T-helper 1 cell treated with Interleukin-12 subunit alpha and Interleukin-12 subunit beta and Interleukin-4 antibody, amounts not matched to agents 30 ng/mL and 1 ng/mL, for 36 hours (primary cell): ENCODE data around the gene NPIPA1. TPM values are rescaled to one million over a fixed set of nuclear protein-coding genes. Genes with fewer than 3 reads are reported as not detected.
"Not testable (repeated sequence)": the region's sequence is repeated elsewhere in the genome, so short reads cannot be mapped to it uniquely, and the experiment has no call there.

Experiments
- intact Hi-C: fragments of 100-400 bp; cut with micrococcal nuclease; formaldehyde crosslinking; loops from one replicate; pipeline ENCODE4 v1.15.1; 2024
- total RNA-seq: library from RNA; stranded (reverse); gene quantifications from 2 replicates; pipeline ENCODE4 v1.2.3, GENCODE V29; 2022

Gene NPIPA1
- total RNA-seq, 1 donor from 2014 or later = 94.5 TPM

DNA sequence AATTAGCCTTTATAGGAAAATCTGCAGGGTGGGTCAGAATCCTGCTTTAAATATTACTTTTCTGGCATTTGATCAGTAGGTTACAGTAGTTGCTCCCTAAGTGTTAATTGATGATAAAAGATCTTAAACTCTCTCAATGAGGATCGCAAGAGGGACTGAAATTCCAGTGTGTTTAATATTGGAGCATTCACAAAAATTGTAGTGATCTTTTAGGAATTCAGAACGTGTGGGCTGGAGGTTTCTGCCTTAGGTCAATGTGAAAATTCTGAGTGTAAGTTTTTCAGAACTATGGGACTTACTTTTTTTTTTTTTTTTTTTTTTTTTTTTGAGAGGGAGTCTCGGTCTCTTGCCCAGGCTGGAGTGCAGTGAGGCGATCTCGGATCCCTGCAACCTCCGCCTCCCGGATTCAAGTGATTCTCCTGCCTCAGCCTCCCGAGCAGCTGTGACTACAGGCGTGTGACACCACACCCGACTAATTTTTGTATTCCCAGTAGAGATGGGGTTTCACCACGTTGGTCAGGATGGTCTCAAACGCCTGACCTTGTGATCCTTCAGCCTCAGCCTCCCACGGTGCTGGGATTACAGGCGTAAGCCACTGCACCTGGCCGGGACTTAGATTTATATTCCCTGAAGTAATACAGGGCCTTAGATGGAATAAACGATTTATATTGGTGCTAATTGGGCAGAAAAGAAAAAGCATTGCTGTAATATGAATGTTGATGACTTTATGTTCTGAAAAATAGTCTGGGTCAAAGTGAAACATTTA lies 39.9 kb downstream of the NPIPA1 start:
- intact Hi-C loops = loop anchor here (10.0 kb wide), 1 partner anchor 342 kb away; the partner anchor contains the start of genes BFAR and PARN

DNA sequence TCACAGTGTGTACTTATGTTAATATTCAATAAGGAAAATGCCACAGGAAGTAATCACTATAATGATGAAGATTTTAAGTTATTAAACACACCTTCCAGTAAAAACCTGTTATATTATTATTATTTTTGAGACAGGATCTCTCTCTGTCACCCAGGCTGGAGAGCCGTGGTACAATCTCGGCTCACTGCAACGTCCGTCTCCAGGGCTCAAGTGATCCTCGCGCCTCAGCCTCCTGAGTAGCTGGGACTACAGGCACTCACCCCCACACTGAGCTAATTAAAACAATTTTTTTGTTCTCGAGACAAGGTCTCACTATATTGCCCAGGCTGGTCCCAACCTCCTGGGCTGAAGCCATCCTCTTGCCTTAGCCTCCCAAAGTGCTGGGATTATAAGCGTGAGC lies 41.0 kb downstream of the NPIPA1 start:
- intact Hi-C loops = loop anchor here (10.0 kb wide), 1 partner anchor 343 kb away; the partner anchor contains the start of genes BFAR and PARN

DNA sequence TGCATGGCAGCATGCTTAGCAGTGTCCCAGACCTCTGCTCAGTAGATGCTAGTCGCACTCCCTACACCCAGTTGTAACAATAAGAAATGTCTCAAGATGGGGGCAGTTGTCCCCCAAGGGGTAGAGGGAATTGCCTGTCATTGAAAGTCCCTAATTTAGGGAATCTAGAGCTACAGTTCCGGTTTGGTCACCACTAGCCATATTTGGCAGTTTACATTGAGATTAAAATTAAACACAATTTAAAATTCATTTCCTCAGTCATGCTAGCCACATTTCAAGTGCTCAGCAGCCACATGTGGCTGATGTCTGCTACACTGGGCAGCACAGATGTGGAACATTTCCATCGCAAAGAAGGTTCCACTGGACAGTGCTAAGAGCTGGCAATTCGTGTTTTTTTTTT lies 41.7 kb downstream of the NPIPA1 start:
- intact Hi-C loops = loop anchor here (10.0 kb wide), 1 partner anchor 344 kb away; the partner anchor contains the start of genes BFAR and PARN

DNA sequence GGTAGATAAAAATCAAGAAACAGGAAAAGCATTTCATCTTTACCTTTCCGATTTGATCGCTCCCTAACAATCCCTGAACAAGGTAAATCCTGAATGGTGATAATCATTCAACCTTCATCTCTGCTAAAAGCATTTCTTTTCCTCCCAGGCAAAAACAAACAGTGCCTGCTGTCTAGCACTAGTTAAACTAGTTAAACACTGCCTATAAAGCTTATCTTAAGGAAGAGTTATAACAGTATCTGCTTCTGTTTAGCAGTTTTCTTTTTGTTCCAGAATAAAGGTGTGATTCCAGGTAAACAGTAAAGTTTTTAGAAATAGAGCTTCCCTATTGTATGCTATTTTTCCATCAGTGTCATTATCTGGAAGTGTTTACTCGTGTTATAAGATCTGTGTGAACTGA lies 44.0 kb downstream of the NPIPA1 start:
- intact Hi-C loops = not testable (repeated sequence)

DNA sequence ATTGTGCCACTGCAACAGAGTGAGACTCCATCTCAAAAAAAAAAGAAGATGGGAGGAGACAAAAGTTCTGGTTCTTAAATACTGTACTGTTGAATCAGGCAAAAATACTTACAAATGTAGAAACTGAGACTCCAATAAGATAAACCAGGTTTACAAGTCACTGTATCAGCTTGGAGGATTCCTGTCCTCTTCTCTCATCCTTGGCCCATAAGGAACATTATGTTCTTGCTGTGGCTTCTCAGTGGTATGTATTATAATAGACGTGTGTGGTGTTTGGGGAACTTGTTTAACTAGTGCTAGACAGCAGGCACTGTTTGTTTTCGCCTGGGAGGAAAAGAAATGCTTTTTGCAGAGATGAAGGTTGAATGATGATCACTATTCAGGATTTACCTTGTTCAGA lies 45.3 kb downstream of the NPIPA1 start:
- intact Hi-C loops = not testable (repeated sequence)

DNA sequence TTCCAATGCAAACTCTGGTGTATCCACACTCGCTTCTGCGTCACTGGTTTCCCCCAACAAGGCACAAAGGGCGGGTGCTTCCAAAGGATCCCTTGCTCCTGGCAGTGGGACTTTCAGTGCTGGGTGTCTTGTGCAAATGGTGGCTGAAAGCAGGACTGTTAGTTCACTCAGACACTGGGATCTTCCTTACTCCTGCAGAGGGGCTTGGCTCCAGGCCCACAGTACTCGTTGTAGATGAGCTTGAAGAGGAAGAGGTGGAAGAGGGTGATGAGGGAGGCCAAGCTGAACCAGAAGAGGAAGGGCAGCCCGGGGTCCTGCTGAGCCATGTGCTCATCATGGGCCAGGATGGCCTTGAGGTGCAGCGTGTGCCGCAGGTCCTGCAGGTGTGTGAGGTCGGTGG lies 50.8 kb downstream of the NPIPA1 start:
- intact Hi-C loops = not testable (repeated sequence)

DNA sequence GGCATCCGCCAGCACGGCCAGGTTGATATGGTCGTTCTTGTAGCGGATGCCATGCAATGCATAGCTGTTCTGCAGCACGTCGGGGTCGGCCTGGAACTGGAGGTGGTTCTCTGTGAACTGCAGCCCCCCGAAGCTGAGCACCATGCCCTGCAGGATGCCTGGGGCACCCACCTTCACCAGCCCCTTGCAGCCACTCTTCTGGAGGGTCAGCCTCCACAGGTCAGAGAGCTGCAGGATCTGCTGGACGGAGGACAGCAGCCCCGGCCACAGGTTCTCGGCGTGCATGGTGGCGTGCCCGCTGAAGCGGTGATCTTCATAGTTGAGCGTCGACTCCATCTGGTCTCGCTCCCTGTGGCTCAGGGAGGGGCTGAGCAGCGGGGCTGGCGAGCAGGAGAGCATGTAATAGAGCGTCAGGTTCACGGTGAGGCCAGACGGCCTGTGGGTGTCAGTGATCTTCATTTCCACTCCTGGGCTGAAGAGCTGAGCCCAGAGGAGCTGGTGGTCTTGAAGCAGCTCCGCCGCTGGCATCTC lies 51.5 kb downstream of the NPIPA1 start:
- intact Hi-C loops = not testable (repeated sequence)

DNA sequence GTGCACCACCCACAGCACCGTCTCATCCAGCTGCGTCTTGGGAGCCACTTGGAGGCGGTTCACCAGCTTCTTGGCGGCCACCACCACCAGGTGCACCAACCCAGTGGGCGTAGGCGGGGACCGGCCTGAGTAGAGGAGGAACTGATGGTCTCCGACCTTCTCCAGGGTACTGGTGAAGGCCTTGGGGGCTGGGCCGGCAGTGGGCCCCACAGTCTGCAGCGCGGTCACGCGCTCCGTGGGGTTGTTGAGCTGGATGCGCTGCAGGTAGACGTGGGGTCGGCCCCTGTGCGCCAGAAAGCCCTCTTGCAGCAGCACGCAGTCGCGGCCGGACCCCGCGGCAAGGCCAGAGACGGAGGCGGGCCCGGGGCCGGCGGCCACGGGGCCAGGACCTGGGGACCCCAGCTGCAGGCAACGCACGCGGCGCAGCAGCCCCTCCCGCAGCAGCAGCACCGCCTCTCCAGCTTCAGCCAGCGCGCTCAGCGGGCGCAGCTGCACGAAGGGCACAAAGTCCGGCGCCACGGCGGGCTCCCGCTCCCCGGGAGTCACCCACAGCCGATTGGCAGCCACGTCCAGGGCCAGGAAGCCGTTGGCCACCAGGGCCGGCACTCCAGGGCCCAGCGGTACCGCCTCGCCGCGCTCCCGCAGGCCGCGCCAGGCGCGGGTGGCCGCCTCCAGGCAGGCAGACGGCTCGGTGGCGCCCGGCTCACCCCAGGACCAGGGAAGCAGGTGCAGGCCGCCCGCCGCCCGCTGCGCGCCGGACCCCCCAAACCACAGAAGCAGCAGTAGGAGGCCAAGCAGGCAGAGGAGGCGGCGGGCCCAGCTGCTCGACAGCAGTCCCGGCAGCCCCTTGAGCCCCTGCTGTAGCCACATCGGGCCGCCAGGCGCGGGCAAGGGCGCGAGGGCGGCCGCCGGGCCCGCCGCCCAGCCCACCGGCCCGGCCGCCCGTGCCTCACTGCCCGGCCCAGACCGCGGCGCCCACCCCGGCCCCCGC lies 52.3 kb downstream of the NPIPA1 start:
- intact Hi-C loops = not testable (repeated sequence)

DNA sequence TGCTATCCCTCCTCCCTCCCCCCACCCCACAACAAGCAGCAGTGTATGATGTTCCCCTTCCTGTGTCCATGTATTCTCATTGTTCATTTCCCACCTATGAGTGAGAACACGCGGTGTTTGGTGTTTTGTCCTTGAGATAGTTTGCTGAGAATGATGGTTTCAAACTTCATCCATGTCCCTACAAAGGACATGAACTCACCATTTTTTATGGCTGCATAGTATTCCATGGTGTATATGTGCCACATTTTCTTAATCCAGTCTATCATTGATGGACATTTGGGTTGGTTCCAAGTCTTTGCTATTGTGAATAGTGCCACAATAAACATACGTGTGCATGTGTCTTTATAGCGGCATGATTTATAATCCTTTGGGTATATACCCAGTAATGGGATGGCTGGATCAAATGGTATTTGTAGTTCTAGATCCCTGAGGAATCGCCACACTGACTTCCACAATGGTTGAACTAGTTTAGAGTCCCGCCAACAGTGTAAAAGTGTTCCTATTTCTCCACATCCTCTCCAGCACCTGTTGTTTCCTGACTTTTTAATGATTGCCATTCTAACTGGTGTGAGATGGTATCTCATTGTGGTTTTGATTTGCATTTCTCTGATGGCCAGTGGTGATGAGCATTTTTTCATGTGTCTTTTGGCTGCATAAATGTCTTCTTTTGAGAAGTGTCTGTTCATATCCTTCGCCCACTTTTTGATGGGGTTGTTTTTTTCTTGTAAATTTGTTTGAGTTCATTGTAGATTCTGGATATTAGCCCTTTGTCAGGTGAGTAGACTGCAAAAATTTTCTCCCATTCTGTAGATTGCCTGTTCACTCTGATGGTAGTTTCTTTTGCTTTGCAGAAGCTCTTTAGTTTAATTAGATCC lies 56.3 kb downstream of the NPIPA1 start:
- intact Hi-C loops = not testable (repeated sequence)

DNA sequence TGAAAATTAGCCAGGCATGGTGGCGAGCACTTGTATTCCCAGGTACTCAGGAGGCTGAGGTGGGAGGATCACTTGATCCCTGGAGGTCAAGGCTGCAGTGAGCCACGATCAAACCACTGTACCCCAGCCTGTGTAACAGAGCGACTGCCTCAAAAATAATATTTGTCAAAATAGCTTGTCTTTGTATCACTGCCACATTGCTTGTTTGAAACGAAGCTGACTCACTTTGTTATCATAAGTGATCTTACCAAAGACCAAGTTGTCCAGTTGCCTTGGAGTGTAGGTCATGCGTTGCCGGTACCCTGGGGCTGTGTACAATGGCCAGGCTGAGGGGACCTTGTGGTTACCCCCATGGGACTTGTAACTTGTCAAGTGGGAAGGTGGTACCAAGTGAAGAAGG lies 59.5 kb downstream of the NPIPA1 start:
- intact Hi-C loops = not testable (repeated sequence)

DNA sequence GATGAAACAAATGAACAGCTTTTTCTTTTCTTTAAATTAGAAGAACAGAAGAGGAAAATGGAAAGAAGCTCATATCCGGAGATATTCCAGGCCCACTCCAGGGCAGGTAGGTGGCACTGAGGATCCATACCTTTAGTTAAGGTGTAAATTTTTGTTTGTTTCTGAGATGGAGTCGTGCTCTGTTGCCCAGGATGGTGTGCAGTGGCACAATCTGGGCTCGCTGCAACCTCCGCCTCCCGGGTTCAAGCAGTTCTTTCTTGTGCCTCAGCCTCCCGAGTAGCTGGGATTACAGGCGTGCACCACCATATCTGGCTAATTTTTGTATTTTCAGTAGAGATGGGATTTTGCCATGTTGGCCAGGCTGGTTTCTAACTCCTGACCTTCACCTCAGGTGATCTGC lies 61.1 kb downstream of the NPIPA1 start:
- intact Hi-C loops = not testable (repeated sequence)

DNA sequence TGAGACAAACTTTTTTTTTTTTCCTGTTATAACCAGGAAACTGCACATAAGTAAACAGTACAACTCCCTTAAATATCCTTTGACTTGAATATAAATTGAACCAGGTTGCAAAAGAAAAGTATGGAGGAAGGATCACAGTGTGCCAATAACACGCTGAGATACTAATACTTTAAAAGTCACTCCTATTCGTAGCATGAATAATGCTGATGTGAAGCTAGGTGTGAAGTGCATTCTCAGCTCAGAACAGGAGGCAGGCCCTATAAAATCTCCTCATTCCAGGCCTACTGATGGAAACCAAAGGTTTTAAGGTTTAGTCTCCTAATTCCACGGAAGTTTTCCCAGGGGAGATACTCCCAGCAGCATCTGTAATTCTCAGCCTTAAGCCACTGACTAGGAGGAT lies 62.6 kb downstream of the NPIPA1 start:
- intact Hi-C loops = not testable (repeated sequence)

Other genes starting within 250 kb of the NPIPA1 start
- not detected in 2 replicates for gene PLA2G10, start 243.1 kb upstream of the NPIPA1 start, total RNA-seq
- gene NPIPA3, start 234.0 kb upstream of the NPIPA1 start, total RNA-seq = 1.8 and 4.0 TPM in 2 replicates
- gene NPIPA2, start 194.9 kb upstream of the NPIPA1 start, total RNA-seq = 2.1 and 5.7 TPM in 2 replicates
- gene NOMO1, start 103.7 kb upstream of the NPIPA1 start, total RNA-seq = 58.6 and 62.8 TPM in 2 replicates
- 55.0 and 57.8 TPM in 2 replicates for gene PDXDC1, start 37.6 kb downstream of the NPIPA1 start, total RNA-seq
- gene NTAN1, start 118.6 kb downstream of the NPIPA1 start, total RNA-seq = 32.1 and 32.4 TPM in 2 replicates
- 34.1 TPM in 2 replicates for gene RRN3, start 156.8 kb downstream of the NPIPA1 start, total RNA-seq